Spinal cord (tissue), 10 donors: Measurements from ENCODE around the gene KLC4. TPM values are rescaled to one million over a fixed set of nuclear protein-coding genes. Genes with fewer than 3 reads are reported as not detected.
A peak's percentile ranks its signal among the peaks of the same experiment; 100 is the strongest.

Source experiments
- DNase-seq, 6 donors: peaks; one replicate each; pipeline versions ENCODE4 v3.0.0 to v3.0.0-alpha.2; 2013 to 2015; ENCODE audit warnings: low spot score in 6 of 6, low read depth in 4 of 6
- H3K27ac ChIP-seq: one replicate; pipeline ENCODE4 v1.5.1; 2013; ENCODE audit warnings: low read depth, low read length, control low read depth
- H3K27me3 ChIP-seq: one replicate; pipeline ENCODE4 v1.6.1; 2013; ENCODE audit warnings: low read length; ENCODE audit not compliant: control insufficient read depth, insufficient read depth
- H3K36me3 ChIP-seq: one replicate; pipeline ENCODE4 v1.6.1; 2013; ENCODE audit warnings: low read length; ENCODE audit not compliant: control insufficient read depth, insufficient read depth
- H3K4me1 ChIP-seq: one replicate; pipeline ENCODE4 v1.6.1; 2013; ENCODE audit warnings: low read length; ENCODE audit not compliant: control insufficient read depth, insufficient read depth
- H3K4me3 ChIP-seq: one replicate; pipeline ENCODE4 v1.5.1; 2013; ENCODE audit warnings: low read depth, low read length, control low read depth
- H3K9me3 ChIP-seq: one replicate; pipeline ENCODE4 v1.6.1; 2013; ENCODE audit warnings: low read length; ENCODE audit not compliant: control insufficient read depth, insufficient read depth
- WGBS: methylation state at CpG from one replicate; pipeline ENCODE4 v1.1.5; 2013; ENCODE audit warnings: missing lambda C conversion rate; ENCODE audit not compliant: insufficient coverage; 5-methylcytosine and 5-hydroxymethylcytosine counted together
- long read RNA-seq, 4 donors: transcript quantifications; one replicate each; lab custom pipeline, GENCODE V29; 2026
- polyA plus RNA-seq, 2 donors: library from polyadenylated mRNA; unstranded; fragments of 120-200 nt; gene quantifications; one replicate each; pipeline ENCODE4 v1.2.1, GENCODE V29; 2013; ENCODE audit not compliant: insufficient read length in 2 of 2
- total RNA-seq, 2 donors: library from RNA; depleted of rRNA in 1 of 2; stranded (reverse); fragments of 120-200 nt in 1 of 2; fragments of >200 nt in 1 of 2; gene quantifications; one replicate each; pipeline versions ENCODE4 v1.2.3 to v1.2.4, GENCODE V29; 2013 to 2014
- donor health status: healthy.

Gene KLC4
- 10 to 100 TPM; 23.4 to 49.9 TPM for total RNA-seq
- polyA plus RNA-seq, result 10 to 100 TPM; 42.8 to 77.4 TPM
- long read RNA-seq, donor 1, partial matches to known transcripts, result 0 of 9 reads
- long read RNA-seq, donor 1, other reads (novel, unspliced or antisense), result 0 of 9 reads
- long read RNA-seq, donor 2, result 0 reads
- long read RNA-seq, donor 3, result 0 reads
- long read RNA-seq, donor 4, partial matches to known transcripts, result 23 of 29 reads
- long read RNA-seq, donor 4, other reads (novel, unspliced or antisense), result 0 of 29 reads

DNA sequence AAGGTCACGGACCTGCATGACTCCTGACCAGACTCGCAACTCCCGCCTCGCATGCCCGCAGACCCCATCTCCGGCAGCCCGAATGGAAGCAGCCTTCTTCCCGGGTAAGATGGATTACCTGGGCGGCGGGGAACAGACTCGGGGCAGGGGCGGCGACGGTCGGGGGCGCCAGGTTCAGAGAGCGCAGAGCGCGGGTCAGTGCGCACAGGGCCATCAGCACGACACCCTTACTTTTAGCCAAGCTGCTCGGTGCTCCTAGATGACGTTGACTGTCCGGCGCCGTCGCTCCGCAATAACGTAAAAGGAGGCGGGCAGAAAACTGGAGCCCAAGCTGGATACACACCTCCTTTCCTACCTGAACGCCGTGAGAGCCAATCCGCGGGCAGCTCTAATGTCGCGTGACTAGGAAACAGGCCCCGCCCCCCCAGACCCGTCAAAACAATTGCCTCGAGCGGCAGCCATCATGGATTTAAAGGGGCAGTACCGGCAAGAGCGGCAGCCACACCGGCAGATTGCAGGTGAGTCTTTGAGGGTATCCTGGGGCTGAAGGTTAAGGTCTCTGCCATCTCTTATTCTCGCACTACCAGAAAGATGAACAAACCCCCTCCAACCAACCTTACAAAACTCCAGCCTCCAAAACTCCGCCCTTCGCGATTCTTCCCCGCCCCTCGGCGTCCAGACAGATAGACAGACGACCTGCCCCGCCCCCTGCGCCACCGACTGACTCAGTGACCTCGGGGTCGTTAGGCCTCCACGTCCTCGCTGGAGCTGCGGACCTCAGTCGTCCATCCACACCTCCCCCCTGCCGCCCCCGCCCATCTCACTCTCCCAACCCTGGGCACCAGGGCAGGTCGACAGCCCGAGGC lies at the start of gene KLC4, which contains the start of gene MRPL2:
KLC4 (plus strand) TSS at position 464 of the 866 bp plus-strand sequence. CDS start 1,705 bp downstream, outside the sequence.
MRPL2 (minus strand) TSS at position 267 of the 866 bp plus-strand sequence; CDS start at position 214, 53 bp downstream.
- peak; percentile 96 to 100 (median 98) for DNase-seq
- Histone ChIP-seq H3K4me3 (peak within 1 kb of the TSS; percentile 99), H3K9me3 (no peaks in the 10 kb centered on the region), H3K27me3 (no peaks in the 10 kb centered on the region), H3K27ac (peak within 1 kb of the TSS; percentile 89), H3K4me1 (peaks cover 18% of the 10 kb centered on the region), H3K36me3 (peaks cover 57% of the 10 kb centered on the region)
- WGBS, result 0% methylated on average over 64 of the region's 64 CpGs

DNA sequence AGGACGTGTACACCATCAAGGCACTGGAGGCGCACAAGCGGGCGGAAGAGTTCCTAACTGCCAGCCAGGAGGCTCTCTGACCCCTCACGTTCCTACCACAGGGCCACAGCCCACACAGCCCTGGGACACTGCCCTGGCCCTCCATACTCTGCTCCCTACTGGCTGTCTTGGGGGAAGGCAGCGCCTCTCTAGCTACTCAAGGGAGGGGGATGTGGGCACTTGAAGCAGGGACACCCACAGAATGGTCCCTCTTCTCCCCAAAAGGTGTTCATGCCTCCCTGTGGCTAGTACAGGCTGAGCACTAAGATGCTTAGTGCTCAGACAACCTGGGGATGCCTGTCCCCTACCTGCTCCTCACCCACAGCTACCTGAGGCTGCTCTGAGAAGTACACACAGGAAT lies 48.2 kb upstream of the KLC4 start:
- DNase-seq, result no peak
- 82% methylated on average over 5 of the region's 6 CpGs for WGBS
- peaks cover 41% of the 10 kb centered on the region for H3K4me1 ChIP-seq
- H3K9me3 ChIP-seq, result no peaks in the 10 kb centered on the region
- H3K27me3 ChIP-seq, result no peaks in the 10 kb centered on the region
- H3K27ac ChIP-seq, result no peak overlapping the region
- no peak overlapping the region for H3K4me3 ChIP-seq
- H3K36me3 ChIP-seq, result peaks cover 64% of the 10 kb centered on the region

DNA sequence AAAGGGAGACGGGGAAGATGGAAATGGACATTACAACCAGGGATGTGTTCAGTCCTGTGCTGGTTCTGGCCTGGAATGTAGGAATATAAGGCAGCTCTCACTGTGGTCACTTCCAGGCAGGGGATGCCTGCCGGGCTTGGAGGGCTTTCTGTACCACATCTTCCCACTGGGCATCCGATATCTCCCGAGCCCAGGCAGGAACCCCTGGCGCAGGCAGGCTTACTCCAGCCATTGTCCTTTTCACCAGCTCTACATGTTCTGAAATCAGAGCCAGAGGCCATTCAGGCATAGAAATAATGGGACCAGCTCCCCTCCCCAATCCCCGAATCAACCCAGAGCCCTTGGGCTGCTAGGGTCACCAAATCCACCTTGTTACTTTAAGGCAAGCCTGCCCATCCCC lies 47.1 kb upstream of the KLC4 start:
- 85% methylated on average over 5 of the region's 6 CpGs for WGBS
- Histone ChIP-seq H3K27ac (no peak overlapping the region), H3K36me3 (peaks cover 60% of the 10 kb centered on the region), H3K4me3 (no peak overlapping the region), H3K27me3 (no peaks in the 10 kb centered on the region), H3K9me3 (no peaks in the 10 kb centered on the region), H3K4me1 (peaks cover 51% of the 10 kb centered on the region)
- no peak for DNase-seq

DNA sequence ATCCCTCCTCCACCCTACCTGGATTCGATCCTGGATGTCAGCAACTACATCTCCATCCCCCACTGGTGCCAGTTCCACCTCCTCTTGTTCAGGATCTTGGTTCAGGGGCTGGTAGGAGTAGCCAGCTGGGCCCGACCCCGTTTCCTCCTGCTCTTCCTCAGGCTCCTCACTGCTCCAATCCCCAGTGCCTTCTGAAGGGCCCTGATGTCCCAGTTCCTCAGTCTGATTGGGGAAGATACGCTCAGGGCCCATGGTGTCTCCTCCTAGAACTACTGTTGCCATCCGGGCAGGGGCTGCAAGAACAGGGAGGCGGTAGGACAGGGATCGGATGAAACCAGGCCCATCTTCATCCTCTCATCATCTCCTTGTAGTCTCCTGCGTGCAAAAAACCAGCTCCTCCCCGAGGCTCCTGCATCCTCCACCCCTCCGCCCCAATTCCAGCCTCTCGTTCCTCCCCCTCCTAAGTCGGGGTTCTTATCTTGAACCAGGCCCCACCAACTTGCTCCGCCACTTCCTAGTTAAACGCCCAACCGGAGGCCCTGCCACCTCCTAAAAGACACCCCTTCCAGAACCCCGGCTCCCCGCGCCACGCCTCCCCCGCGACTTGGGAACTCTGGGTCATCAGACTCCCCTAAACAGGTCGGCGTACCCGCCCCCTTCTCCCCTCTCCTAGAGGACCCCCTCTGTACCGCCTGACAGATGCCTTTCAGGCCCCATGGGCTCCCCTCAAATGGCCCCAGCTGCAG lies 46.2 kb upstream of the KLC4 start:
- H3K4me1 ChIP-seq, result peaks cover 51% of the 10 kb centered on the region

DNA sequence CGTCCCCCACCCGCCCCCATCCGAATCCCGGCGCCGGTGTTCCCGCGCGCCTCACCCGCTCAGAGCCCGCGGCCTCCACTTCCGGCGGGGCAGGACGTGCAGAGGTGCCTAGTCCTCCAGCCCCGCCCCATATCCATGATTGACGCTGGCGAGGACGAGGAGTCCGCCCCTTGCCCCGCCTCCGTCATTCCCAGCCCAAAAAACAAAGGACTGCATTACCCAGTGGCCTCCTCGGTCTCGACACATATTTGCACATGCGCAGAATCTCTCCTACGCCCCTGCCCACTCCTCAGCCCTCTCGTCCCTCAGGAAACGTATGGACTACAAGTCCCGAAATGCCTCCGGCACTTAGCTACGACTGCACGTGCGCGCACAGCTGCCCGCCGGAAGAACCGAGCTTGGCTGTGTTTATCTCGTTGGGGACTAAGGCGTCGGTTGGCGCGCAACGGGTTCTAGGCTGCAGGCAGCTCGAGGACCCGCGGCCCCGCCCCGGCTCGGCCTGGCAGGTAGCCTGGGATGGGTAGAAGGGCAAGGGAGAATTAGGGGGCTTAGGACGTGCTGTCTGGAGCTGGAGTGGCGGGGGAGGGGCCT lies 45.5 kb upstream of the KLC4 start, which contains the start of the genes KLHDC3 and MEA1:
KLHDC3 (plus strand) TSS at position 407 of the 591 bp plus-strand sequence. CDS start 2,944 bp downstream, outside the sequence.
MEA1 (minus strand) TSS at position 104 of the 591 bp plus-strand sequence. CDS start 133 bp downstream, outside the sequence.
- peak within 1 kb of the TSS; percentile 76 for H3K4me3 ChIP-seq
- DNase-seq, result peak; percentile 97 to 100 (median 99)
- no peaks in the 10 kb centered on the region for H3K27me3 ChIP-seq
- peaks cover 60% of the 10 kb centered on the region for H3K36me3 ChIP-seq
- H3K4me1 ChIP-seq, result peaks cover 51% of the 10 kb centered on the region
- no peaks in the 10 kb centered on the region for H3K9me3 ChIP-seq
- peak within 1 kb of the TSS; percentile 81 for H3K27ac ChIP-seq
- under 1% methylated on average over 51 of the region's 51 CpGs for WGBS

More for the DNA sequence above, 46.2 kb upstream of the KLC4 start:
- Histone ChIP-seq H3K9me3 (no peaks in the 10 kb centered on the region), H3K4me3 (peak overlapping the region; percentile 76), H3K27me3 (no peaks in the 10 kb centered on the region), H3K36me3 (peaks cover 60% of the 10 kb centered on the region), H3K27ac (peak overlapping the region; percentile 67)
- WGBS, result 4% methylated on average over 25 of the region's 25 CpGs
- peak in 1 of 6 donors; percentile 4 for DNase-seq

DNA sequence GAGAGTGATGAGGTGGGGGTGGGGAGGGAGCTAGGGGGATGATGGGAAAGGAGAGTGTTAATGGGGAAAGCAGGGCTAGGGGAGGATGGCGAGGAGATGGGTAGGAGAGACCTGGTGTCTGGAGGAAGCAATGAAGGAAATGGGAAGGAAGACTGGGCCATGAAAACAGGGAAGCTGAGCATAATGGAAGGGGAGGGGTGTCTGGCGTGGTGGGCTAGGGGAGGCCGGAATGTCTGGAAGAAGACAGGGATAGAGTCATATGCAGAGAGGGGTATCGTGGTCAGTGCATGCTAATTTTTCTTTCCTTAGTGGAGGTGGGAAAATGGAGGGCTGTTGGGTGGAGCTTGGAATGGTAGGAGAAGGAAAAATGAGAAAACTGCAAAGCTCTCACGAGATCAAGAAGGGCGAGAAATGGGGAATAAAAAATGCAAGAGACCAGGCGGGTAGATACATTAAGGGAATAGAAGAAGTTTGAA lies 45.0 kb upstream of the KLC4 start:
- H3K9me3 ChIP-seq, result no peaks in the 10 kb centered on the region
- H3K36me3 ChIP-seq, result peaks cover 59% of the 10 kb centered on the region
- H3K4me1 ChIP-seq, result peaks cover 51% of the 10 kb centered on the region
- WGBS, result 2% methylated on average over 7 of the region's 7 CpGs
- peak overlapping the region; percentile 76 for H3K4me3 ChIP-seq
- H3K27ac ChIP-seq, result peak overlapping the region; percentile 81
- H3K27me3 ChIP-seq, result no peaks in the 10 kb centered on the region
- peak in 1 of 6 donors; percentile 15 for DNase-seq

DNA sequence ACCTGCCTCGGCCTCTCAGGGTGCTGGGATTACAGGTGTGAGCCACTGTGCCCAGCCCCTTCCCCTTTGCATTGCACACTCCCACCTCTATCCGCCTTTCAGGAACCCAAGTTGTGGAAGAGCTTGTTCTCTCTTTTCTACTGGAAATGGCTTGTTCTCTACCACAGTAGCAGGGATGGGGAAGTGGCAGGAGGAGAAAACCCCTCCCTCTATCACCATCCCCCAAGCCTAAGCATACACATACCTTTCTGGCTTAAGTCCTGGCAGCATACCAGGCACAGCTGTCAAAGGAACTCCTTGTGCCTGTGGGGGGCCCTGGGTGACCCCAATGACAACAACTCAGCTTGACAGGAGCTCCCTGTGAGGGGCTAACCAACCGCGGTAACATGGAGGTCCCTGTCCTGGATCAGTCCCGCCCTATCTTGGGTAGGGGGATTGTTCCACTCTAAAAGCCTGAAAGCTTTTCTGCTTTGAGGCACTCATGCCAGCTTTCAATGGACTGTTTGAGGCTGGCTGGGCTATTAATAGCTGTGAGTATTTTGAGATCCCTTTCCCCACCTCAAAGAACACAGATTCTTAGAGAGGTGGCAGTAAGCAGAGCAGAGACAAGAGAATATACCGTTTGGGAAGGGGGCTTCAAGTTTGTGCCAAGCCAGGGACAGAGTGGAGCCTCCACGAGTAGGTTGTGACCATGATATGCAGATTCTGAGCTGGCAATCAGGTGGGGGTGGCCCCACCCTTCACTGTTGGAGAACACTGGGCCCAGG lies 43.1 kb upstream of the KLC4 start:
- Histone ChIP-seq H3K36me3 (peaks cover 54% of the 10 kb centered on the region), H3K27me3 (no peaks in the 10 kb centered on the region), H3K27ac (no peak overlapping the region), H3K4me3 (no peak overlapping the region), H3K4me1 (peaks cover 61% of the 10 kb centered on the region), H3K9me3 (no peaks in the 10 kb centered on the region)
- no peak for DNase-seq
- WGBS, result 80% methylated on average over 6 of the region's 7 CpGs

DNA sequence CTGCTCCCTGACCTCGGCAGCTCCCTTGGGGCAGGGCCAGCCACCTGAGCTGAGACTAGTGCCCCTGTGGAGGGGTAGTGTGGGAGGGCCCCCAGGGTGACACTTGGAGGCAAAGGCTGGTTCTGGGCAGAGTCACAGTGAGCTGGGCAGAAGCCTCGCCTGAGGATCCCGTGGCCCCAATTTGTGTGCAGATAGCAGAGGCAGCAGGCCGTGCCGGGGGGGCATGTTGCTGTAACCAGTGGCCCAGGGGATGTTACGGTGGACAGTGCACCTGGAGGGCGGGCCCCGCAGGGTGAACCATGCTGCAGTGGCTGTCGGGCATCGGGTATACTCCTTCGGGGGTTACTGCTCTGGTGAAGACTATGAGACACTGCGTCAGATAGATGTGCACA lies 42.5 kb upstream of the KLC4 start:
- 90% methylated on average over 12 of the region's 12 CpGs for whole genome bisulfite sequencing
- H3K4me3 ChIP-seq, result no peak overlapping the region
- H3K4me1 ChIP-seq, result peaks cover 57% of the 10 kb centered on the region
- peaks cover 48% of the 10 kb centered on the region for H3K36me3 ChIP-seq
- H3K27ac ChIP-seq, result no peak overlapping the region
- no peak for DNase-seq
- H3K9me3 ChIP-seq, result no peaks in the 10 kb centered on the region
- no peaks in the 10 kb centered on the region for H3K27me3 ChIP-seq
